Adipocyte (in vitro differentiated cells): ENCODE measurements around the gene PEX6.

Experiments
- DNase-seq: peaks from one replicate; pipeline ENCODE4 v3.0.0-alpha.2; 2015; ENCODE audit warnings: low read depth
- H3K27me3 ChIP-seq: replicated peaks from 2 replicates; pipeline ENCODE4 v1.7.0; 2013; ENCODE audit warnings: mild to moderate bottlenecking, low read length, moderate library complexity; ENCODE audit not compliant: control insufficient read depth, insufficient read depth
- H3K36me3 ChIP-seq: 2 replicates; pipeline ENCODE4 v1.7.0; 2013; ENCODE audit warnings: low read length, mild to moderate bottlenecking, moderate library complexity; ENCODE audit not compliant: control insufficient read depth, insufficient read depth, severe bottlenecking
- H3K4me1 ChIP-seq: 2 replicates; pipeline ENCODE4 v1.7.0; 2013; ENCODE audit warnings: mild to moderate bottlenecking, low read length, moderate library complexity; ENCODE audit not compliant: control insufficient read depth, insufficient read depth
- H3K4me3 ChIP-seq: 2 replicates; pipeline ENCODE4 v1.7.0; 2013; ENCODE audit warnings: mild to moderate bottlenecking, low read length, moderate library complexity
- H3K9ac ChIP-seq: 2 replicates; pipeline ENCODE4 v1.7.0; 2013; ENCODE audit warnings: mild to moderate bottlenecking, low read length, moderate library complexity
- H3K9me3 ChIP-seq: 2 replicates; pipeline ENCODE4 v1.7.0; 2013; ENCODE audit warnings: mild to moderate bottlenecking, low read length, moderate library complexity; ENCODE audit not compliant: control insufficient read depth

PEX6 gene

GRCh38 chr6:42928986-42929820 lies 49.8 kb downstream of the PEX6 start, which contains the start of gene CNPY3:
Gene CNPY3 (plus strand): TSS chr6:42929480. CDS start chr6:42929571, 91 bp downstream.
- Histone ChIP-seq H3K27me3 (no peaks in the 10 kb centered on the region), H3K4me3 (peak within 1 kb of the TSS; percentile 95), H3K9me3 (no peaks in the 10 kb centered on the region)

GRCh38 chr6:42925248-42925857 lies 53.6 kb downstream of the PEX6 start:
- H3K4me1 ChIP-seq: peaks cover 31% of the 10 kb centered on the region
- no peak for DNase-seq

More at GRCh38 chr6:42928986-42929820, 49.8 kb downstream of the PEX6 start, which contains the start of gene CNPY3:
- Histone ChIP-seq H3K4me1 (peaks cover 25% of the 10 kb centered on the region), H3K9ac (peak within 1 kb of the TSS; percentile 88), H3K36me3 (peaks cover 2% of the 10 kb centered on the region)
- DNase-seq: peak; percentile 97

GRCh38 chr6:42923666-42924065 lies 55.3 kb downstream of the PEX6 start:
- H3K4me1 ChIP-seq: peaks cover 27% of the 10 kb centered on the region

More at GRCh38 chr6:42925248-42925857, 53.6 kb downstream of the PEX6 start:
- H3K27me3 ChIP-seq: no peaks in the 10 kb centered on the region
- H3K9me3 ChIP-seq: no peaks in the 10 kb centered on the region
- no peaks in the 10 kb centered on the region for H3K36me3 ChIP-seq
- H3K4me3 ChIP-seq: no peak overlapping the region
- H3K9ac ChIP-seq: no peak overlapping the region

GRCh38 chr6:42921801-42922200 lies 57.2 kb downstream of the PEX6 start:
- no peak for DNase-seq
- Histone ChIP-seq H3K9me3 (no peaks in the 10 kb centered on the region), H3K27me3 (no peaks in the 10 kb centered on the region), H3K4me1 (peaks cover 23% of the 10 kb centered on the region), H3K4me3 (no peak overlapping the region), H3K9ac (no peak overlapping the region), H3K36me3 (no peaks in the 10 kb centered on the region)

More at GRCh38 chr6:42923666-42924065, 55.3 kb downstream of the PEX6 start:
- H3K27me3 ChIP-seq: no peaks in the 10 kb centered on the region
- H3K9ac ChIP-seq: no peak overlapping the region
- no peak overlapping the region for H3K4me3 ChIP-seq
- H3K36me3 ChIP-seq: no peaks in the 10 kb centered on the region
- H3K9me3 ChIP-seq: no peaks in the 10 kb centered on the region
- DNase-seq: no peak

GRCh38 chr6:42916288-42916687 lies 62.7 kb downstream of the PEX6 start:
- Histone ChIP-seq H3K36me3 (no peaks in the 10 kb centered on the region), H3K4me3 (no peak overlapping the region), H3K4me1 (peaks cover 5% of the 10 kb centered on the region), H3K9me3 (no peaks in the 10 kb centered on the region), H3K27me3 (no peaks in the 10 kb centered on the region), H3K9ac (no peak overlapping the region)
- DNase-seq: no peak

- Histone ChIP-seq H3K36me3 (no peaks in the 10 kb centered on the region), H3K4me1 (peaks cover 5% of the 10 kb centered on the region), H3K4me3 (no peak within 1 kb of the TSS), H3K27me3 (no peaks in the 10 kb centered on the region), H3K9ac (no peak within 1 kb of the TSS), H3K9me3 (no peaks in the 10 kb centered on the region)
- DNase-seq: no peak
Observed at GRCh38 chr6:42915732-42916131, 63.2 kb downstream of the PEX6 start, which contains the start of gene PTCRA. Gene PTCRA (plus strand): TSS chr6:42916053. CDS start chr6:42916070, 17 bp downstream.

- Histone ChIP-seq H3K9me3 (no peaks in the 10 kb centered on the region), H3K4me3 (no peak overlapping the region), H3K36me3 (no peaks in the 10 kb centered on the region), H3K4me1 (peaks cover 1% of the 10 kb centered on the region), H3K27me3 (no peaks in the 10 kb centered on the region), H3K9ac (no peak overlapping the region)
- DNase-seq: no peak
Observed at GRCh38 chr6:42914546-42914945, 64.4 kb downstream of the PEX6 start.
